DOHH2 (cell line): ENCODE data around the gene PKIG.

Experiments
- H3F3A ChIP-seq: fragments of 200-600 bp; sonication (generic), shearing (Covaris generic); 2 replicates; pipeline ENCODE4 v1.6.0; 2016; ENCODE audit warnings: antibody characterized with exemption, mild to moderate bottlenecking; ENCODE audit not compliant: control insufficient read depth, insufficient read depth
- H3K27ac ChIP-seq: fragments of 200-600 bp; sonication (generic); 2 replicates; pipeline ENCODE4 v1.5.1; 2014; ENCODE audit warnings: low read depth, mild to moderate bottlenecking, low read length, moderate library complexity
- H3K27me3 ChIP-seq: fragments of 200-600 bp; sonication (generic); 2 replicates; pipeline ENCODE4 v1.6.1; 2014; ENCODE audit warnings: mild to moderate bottlenecking, low read length, mixed read lengths; ENCODE audit not compliant: control insufficient read depth
- H3K36me3 ChIP-seq: fragments of 200-600 bp; sonication (generic); 2 replicates; pipeline ENCODE4 v1.6.1; 2014; ENCODE audit warnings: mild to moderate bottlenecking, low read length, moderate library complexity, mixed read lengths; ENCODE audit not compliant: control insufficient read depth
- H3K4me1 ChIP-seq: fragments of 200-600 bp; sonication (generic); 2 replicates; pipeline ENCODE4 v1.6.1; 2014; ENCODE audit warnings: mild to moderate bottlenecking, low read length, mixed read lengths; ENCODE audit not compliant: control insufficient read depth
- H3K4me2 ChIP-seq: fragments of 200-600 bp; sonication (generic); 2 replicates; pipeline ENCODE4 v1.6.0; 2014; ENCODE audit warnings: mild to moderate bottlenecking, low read length, moderate library complexity
- H3K4me3 ChIP-seq: fragments of 200-600 bp; sonication (generic); 2 replicates; pipeline ENCODE4 v1.5.1; 2014; ENCODE audit warnings: mild to moderate bottlenecking, low read length, mixed read lengths
- H3K79me2 ChIP-seq: fragments of 200-600 bp; sonication (generic); 2 replicates; pipeline ENCODE4 v1.6.1; 2014; ENCODE audit warnings: mild to moderate bottlenecking, low read length, mixed read lengths; ENCODE audit not compliant: control insufficient read depth
- H3K9me2 ChIP-seq: fragments of 200-600 bp; sonication (generic); replicated peaks from 2 replicates; pipeline ENCODE4 v1.6.1; 2014; ENCODE audit warnings: mild to moderate bottlenecking, low read length, mixed read lengths; ENCODE audit not compliant: control insufficient read depth
- H3K9me3 ChIP-seq: fragments of 200-600 bp; sonication (generic); 2 replicates; pipeline ENCODE4 v1.6.1; 2014; ENCODE audit warnings: antibody characterized with exemption, low read length, mixed read lengths; ENCODE audit not compliant: control insufficient read depth, insufficient read depth
- H4K20me1 ChIP-seq: fragments of 200-600 bp; sonication (generic); 2 replicates; pipeline ENCODE4 v1.6.0; 2014; ENCODE audit warnings: low read depth, mild to moderate bottlenecking, antibody characterized with exemption, low read length, moderate library complexity; ENCODE audit not compliant: control insufficient read depth, insufficient read depth
- CTCF ChIP-seq: fragments of 200-600 bp; sonication (generic); IDR thresholded peaks from one replicate; pipeline ENCODE4 v1.5.1; 2014; ENCODE audit warnings: antibody characterized with exemption, mild to moderate bottlenecking, low read depth, low read length; ENCODE audit not compliant: poor library complexity, severe bottlenecking
- EZH2phosphoT487 ChIP-seq: fragments of 200-600 bp; sonication (generic); IDR thresholded peaks from 2 replicates; pipeline ENCODE4 v1.6.1; 2017; ENCODE audit warnings: borderline replicate concordance, mild to moderate bottlenecking, antibody characterized with exemption, low read length, moderate library complexity, mixed read lengths

Gene PKIG

GRCh38 chr20:44621325-44621724, 38.9 kb downstream of the PKIG start:
- Histone ChIP-seq H3K9me3 (peaks cover 12% of the 10 kb centered on the region; the same call in 1 of the 2 replicates), H3K27me3 (no peaks in the 10 kb centered on the region), H3K36me3 (peaks cover 65% of the 10 kb centered on the region), H3F3A (peaks cover 4% of the 10 kb centered on the region; the same call in 1 of the 2 replicates), H3K4me3 (no peak overlapping the region), H3K79me2 (no peaks in the 10 kb centered on the region), H3K4me2 (no peak overlapping the region), H4K20me1 (no peaks in the 10 kb centered on the region), H3K9me2 (no peaks in the 10 kb centered on the region), H3K27ac (no peak overlapping the region), H3K4me1 (peaks cover 19% of the 10 kb centered on the region)
- TF ChIP-seq EZH2phosphoT487 (no peak), CTCF (no peak)

GRCh38 chr20:44621939-44622338, 39.6 kb downstream of the PKIG start:
- no peaks in the 10 kb centered on the region for H3K27me3 ChIP-seq
- no peaks in the 10 kb centered on the region for H4K20me1 ChIP-seq
- H3K9me2 ChIP-seq = no peaks in the 10 kb centered on the region
- H3K4me2 ChIP-seq = no peak overlapping the region
- H3K36me3 ChIP-seq = peaks cover 59% of the 10 kb centered on the region
- peaks cover 15% of the 10 kb centered on the region for H3K4me1 ChIP-seq
- peaks cover 12% of the 10 kb centered on the region; the same call in 1 of the 2 replicates for H3K9me3 ChIP-seq
- no peaks in the 10 kb centered on the region for H3K79me2 ChIP-seq
- H3K4me3 ChIP-seq = no peak overlapping the region
- no peak overlapping the region for H3K27ac ChIP-seq
- H3F3A ChIP-seq = peaks cover 4% of the 10 kb centered on the region; the same call in 1 of the 2 replicates
- TF ChIP-seq CTCF (no peak), EZH2phosphoT487 (no peak)

GRCh38 chr20:44622501-44623270, 40.3 kb downstream of the PKIG start:
- Histone ChIP-seq H3K4me3 (no peak overlapping the region), H3F3A (peaks cover 4% of the 10 kb centered on the region; the same call in 1 of the 2 replicates), H4K20me1 (no peaks in the 10 kb centered on the region), H3K9me2 (no peaks in the 10 kb centered on the region), H3K9me3 (peaks cover 12% of the 10 kb centered on the region; the same call in 1 of the 2 replicates), H3K27me3 (no peaks in the 10 kb centered on the region), H3K79me2 (no peaks in the 10 kb centered on the region), H3K4me2 (no peak overlapping the region), H3K27ac (no peak overlapping the region), H3K4me1 (peaks cover 7% of the 10 kb centered on the region), H3K36me3 (peaks cover 52% of the 10 kb centered on the region)
- TF ChIP-seq CTCF (no peak), EZH2phosphoT487 (no peak)
